Suppressor macrophage treated with lipopolysaccharide for 4 hours (primary cell): ENCODE measurements around the gene IL16.

Source experiments
- DNase-seq: peaks from one replicate; pipeline ENCODE4 v3.0.0-alpha.2; 2020

The IL16 gene

GRCh38 chr15:81209635-81210034, 13.0 kb downstream of the IL16 start:
- DNase-seq = no peak

- no peak for DNase-seq
Observed at GRCh38 chr15:81211376-81211775, 14.7 kb downstream of the IL16 start.

- no peak for DNase-seq
Observed at GRCh38 chr15:81213982-81214381, 17.3 kb downstream of the IL16 start.

- DNase-seq = no peak
Observed at GRCh38 chr15:81215531-81215930, 18.9 kb downstream of the IL16 start.

GRCh38 chr15:81215983-81216382, 19.3 kb downstream of the IL16 start:
- no peak for DNase-seq

GRCh38 chr15:81216422-81216821, 19.7 kb downstream of the IL16 start:
- no peak for DNase-seq

GRCh38 chr15:81221449-81221848, 24.8 kb downstream of the IL16 start:
- DNase-seq = no peak

- no peak for DNase-seq
Observed at GRCh38 chr15:81222007-81222406, 25.3 kb downstream of the IL16 start.

GRCh38 chr15:81223346-81223971, 26.8 kb downstream of the IL16 start:
- DNase-seq = no peak

- DNase-seq = no peak
Observed at GRCh38 chr15:81224232-81224631, 27.6 kb downstream of the IL16 start.

- peak; percentile 79 for DNase-seq
Observed at GRCh38 chr15:81225161-81225671, 28.5 kb downstream of the IL16 start.

- DNase-seq = no peak
Observed at GRCh38 chr15:81227716-81228115, 31.0 kb downstream of the IL16 start.

GRCh38 chr15:81229586-81229985, 32.9 kb downstream of the IL16 start:
- peak; percentile 11 for DNase-seq

GRCh38 chr15:81235276-81236123, 38.8 kb downstream of the IL16 start:
- DNase-seq = peak; percentile 31

- no peak for DNase-seq
Observed at GRCh38 chr15:81239190-81239589, 42.5 kb downstream of the IL16 start.

GRCh38 chr15:81242778-81243177, 46.1 kb downstream of the IL16 start:
- no peak for DNase-seq

- no peak for DNase-seq
Observed at GRCh38 chr15:81244306-81244705, 47.6 kb downstream of the IL16 start.

GRCh38 chr15:81253846-81254245, 57.2 kb downstream of the IL16 start:
- no peak for DNase-seq

- DNase-seq = no peak
Observed at GRCh38 chr15:81254277-81254915, 57.7 kb downstream of the IL16 start.

GRCh38 chr15:81254916-81255290, 58.2 kb downstream of the IL16 start:
- peak; percentile 70 for DNase-seq

GRCh38 chr15:81255315-81255957, 58.8 kb downstream of the IL16 start:
- no peak for DNase-seq

- DNase-seq = no peak
Observed at GRCh38 chr15:81255958-81256320, 59.3 kb downstream of the IL16 start.

GRCh38 chr15:81256916-81257315, 60.2 kb downstream of the IL16 start:
- peak; percentile 41 for DNase-seq
